Chondrocyte (in vitro differentiated cells): ENCODE results near the gene SMR3A. TPM values are rescaled to one million over a fixed set of nuclear protein-coding genes. Genes with fewer than 3 reads are reported as not detected.

Experiments
- DNase-seq: peaks from one replicate; pipeline ENCODE4 v3.0.0; 2021; ENCODE audit warnings: mixed read lengths, low spot score
- H3K27ac Mint-ChIP-seq: one replicate; pipeline ENCODE4 v1.8.0; 2021; ENCODE audit warnings: mild to moderate bottlenecking, moderate library complexity, mixed read lengths; ENCODE audit not compliant: unreplicated experiment
- H3K27me3 Mint-ChIP-seq: 2 replicates; pipeline ENCODE4 v1.8.0; 2021; ENCODE audit warnings: low read depth, mixed read lengths
- H3K36me3 Mint-ChIP-seq: 2 replicates; pipeline ENCODE4 v1.8.0; 2021; ENCODE audit warnings: low read depth, mixed read lengths
- H3K4me1 Mint-ChIP-seq: 2 replicates; pipeline ENCODE4 v1.8.0; 2021; ENCODE audit warnings: low read depth, mild to moderate bottlenecking, mixed read lengths
- H3K4me3 Mint-ChIP-seq: one replicate; pipeline ENCODE4 v1.8.0; 2021; ENCODE audit warnings: mild to moderate bottlenecking, moderate library complexity, mixed read lengths; ENCODE audit not compliant: unreplicated experiment
- H3K9me3 Mint-ChIP-seq: 2 replicates; pipeline ENCODE4 v1.8.0; 2021; ENCODE audit warnings: low read depth, mixed read lengths
- total RNA-seq: library from RNA; stranded (reverse); gene quantifications from 3 replicates; pipeline ENCODE4 v1.2.1, GENCODE V29; 2021
- TF ChIP-seq, protein P1 (sequence below): fragments of 200-600 bp; sonication (generic); IDR thresholded peaks from 2 replicates; pipeline ENCODE4 v1.5.0; 2021; ENCODE audit warnings: antibody characterized with exemption, mild to moderate bottlenecking, moderate library complexity

Gene SMR3A
- total RNA-seq, 1 donor from 2014 or later, result not detected

DNA sequence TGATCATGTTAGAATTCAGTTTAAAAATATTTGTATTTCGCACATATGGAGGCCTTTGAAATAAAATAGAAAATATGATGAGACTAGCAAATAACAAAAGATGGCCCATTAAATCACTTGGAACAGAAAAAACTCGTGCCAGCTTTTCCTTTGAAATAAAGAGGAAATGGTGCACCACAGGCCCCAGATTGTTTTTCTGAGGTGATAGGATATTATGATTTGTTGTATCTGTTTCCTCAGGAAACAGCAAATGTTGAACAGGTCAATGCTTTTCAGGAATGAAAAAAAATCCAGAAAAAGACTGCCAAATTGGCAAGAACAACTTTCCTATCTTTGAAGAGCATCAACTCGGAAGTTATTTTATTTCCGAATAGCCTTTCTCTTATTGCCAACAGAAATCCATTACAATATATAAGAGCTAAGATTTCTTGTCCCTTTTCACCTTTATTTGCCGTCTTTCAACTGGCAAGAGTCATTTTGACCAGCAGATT lies 22.2 kb downstream of the SMR3A start, which contains the start of gene SMR3B:
TSS of gene SMR3B (plus strand) at position 441 of the 491 bp plus-strand sequence. CDS start 1,380 bp downstream, outside the sequence.
- H3K27me3 Mint-ChIP-seq, result peaks cover 5% of the 10 kb centered on the region
- TF ChIP-seq, protein P1, sequence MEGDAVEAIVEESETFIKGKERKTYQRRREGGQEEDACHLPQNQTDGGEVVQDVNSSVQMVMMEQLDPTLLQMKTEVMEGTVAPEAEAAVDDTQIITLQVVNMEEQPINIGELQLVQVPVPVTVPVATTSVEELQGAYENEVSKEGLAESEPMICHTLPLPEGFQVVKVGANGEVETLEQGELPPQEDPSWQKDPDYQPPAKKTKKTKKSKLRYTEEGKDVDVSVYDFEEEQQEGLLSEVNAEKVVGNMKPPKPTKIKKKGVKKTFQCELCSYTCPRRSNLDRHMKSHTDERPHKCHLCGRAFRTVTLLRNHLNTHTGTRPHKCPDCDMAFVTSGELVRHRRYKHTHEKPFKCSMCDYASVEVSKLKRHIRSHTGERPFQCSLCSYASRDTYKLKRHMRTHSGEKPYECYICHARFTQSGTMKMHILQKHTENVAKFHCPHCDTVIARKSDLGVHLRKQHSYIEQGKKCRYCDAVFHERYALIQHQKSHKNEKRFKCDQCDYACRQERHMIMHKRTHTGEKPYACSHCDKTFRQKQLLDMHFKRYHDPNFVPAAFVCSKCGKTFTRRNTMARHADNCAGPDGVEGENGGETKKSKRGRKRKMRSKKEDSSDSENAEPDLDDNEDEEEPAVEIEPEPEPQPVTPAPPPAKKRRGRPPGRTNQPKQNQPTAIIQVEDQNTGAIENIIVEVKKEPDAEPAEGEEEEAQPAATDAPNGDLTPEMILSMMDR, result no peak
- no peaks in the 10 kb centered on the region for H3K36me3 Mint-ChIP-seq

DNA sequence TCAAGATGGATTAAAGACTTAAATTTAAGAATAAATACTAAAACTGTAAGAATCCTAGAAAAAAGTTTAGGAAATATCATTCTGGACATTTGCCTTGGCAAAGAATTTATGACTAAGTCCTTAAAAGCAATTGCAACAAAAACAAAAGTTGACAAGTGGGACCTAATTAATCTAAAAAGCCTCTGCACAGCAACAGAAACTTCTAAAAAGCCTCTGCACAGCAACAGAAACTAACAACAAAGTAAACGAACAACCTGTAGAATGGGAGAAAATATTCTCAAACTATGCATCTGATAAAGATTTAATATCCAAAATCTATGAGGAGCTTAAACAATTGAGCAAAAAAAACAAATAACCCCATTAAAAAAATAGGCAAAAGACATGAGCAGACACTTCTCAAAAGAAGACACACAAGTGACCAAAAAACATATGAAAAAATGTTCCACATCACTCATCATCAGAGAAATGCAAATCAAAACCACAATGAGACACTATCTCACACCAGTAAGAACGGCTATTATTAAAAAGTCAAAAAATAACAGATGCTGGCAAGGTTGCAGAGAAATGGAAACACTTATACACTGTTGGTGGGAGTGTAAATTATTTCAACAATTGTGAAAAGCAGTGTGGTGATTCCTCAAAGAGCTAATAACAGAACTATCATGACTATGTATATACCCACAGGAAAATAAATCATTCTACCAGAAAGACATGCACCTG lies 31.7 kb downstream of the SMR3A start:
- TF ChIP-seq, protein P1, result no peak
- Mint-ChIP-seq H3K4me1 (no peaks in the 10 kb centered on the region), H3K4me3 (no peak overlapping the region), H3K9me3 (no peaks in the 10 kb centered on the region), H3K36me3 (no peaks in the 10 kb centered on the region), H3K27me3 (peaks cover 5% of the 10 kb centered on the region), H3K27ac (no peak overlapping the region)
- no peak for DNase-seq

More for the DNA sequence above, 22.2 kb downstream of the SMR3A start, which contains the start of gene SMR3B:
- no peak within 1 kb of the TSS for H3K27ac Mint-ChIP-seq
- H3K4me1 Mint-ChIP-seq, result no peaks in the 10 kb centered on the region
- no peak for DNase-seq
- no peak within 1 kb of the TSS for H3K4me3 Mint-ChIP-seq
- H3K9me3 Mint-ChIP-seq, result no peaks in the 10 kb centered on the region

DNA sequence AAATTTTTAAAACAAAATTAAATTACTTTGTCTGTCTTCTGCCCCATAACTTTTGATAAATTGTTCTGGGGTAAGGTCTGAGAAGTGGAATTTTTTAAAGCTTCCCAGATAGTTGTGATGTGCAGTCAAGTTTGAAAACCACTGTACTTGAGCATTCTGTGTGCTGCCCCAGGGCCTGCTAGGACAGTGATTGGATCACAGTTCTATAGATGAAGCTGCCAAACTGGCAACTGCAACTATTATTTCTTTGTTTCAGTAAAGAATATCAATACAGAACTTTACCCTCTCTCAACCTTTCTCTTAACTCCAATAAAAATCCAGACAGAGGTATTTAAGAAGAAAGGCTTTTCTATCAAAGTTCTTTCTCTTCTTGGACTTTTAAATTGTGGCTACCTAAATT lies 37.0 kb downstream of the SMR3A start, which contains the start of gene OPRPN:
TSS of gene OPRPN (plus strand) at position 361 of the 400 bp plus-strand sequence. CDS start 1,346 bp downstream, outside the sequence.
- DNase-seq, result no peak
- TF ChIP-seq, protein P1, result no peak
- Mint-ChIP-seq H3K36me3 (no peaks in the 10 kb centered on the region), H3K27me3 (peaks cover 10% of the 10 kb centered on the region), H3K4me1 (no peaks in the 10 kb centered on the region), H3K9me3 (no peaks in the 10 kb centered on the region), H3K27ac (no peak within 1 kb of the TSS), H3K4me3 (no peak within 1 kb of the TSS)

DNA sequence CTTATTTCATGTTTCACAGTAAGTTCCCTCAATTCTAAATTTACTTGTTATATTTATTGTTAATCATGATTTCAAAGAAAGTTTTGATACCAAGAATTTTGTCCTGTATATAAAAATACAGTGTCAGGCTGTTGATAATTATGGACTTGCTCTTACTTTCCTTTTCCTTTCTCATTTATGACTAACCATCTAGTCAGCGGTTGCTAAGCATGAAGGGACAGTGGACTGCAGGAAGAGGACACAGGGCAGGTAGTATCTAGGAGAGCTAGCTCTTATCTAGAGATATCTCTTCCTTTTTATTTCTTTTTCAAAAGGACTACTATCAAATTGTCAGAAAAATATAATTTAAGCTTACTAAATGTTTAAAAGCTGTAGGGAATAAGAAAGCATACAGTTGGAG lies 38.8 kb downstream of the SMR3A start:
- TF ChIP-seq, protein P1, result no peak
- Mint-ChIP-seq H3K4me3 (no peak overlapping the region), H3K4me1 (no peaks in the 10 kb centered on the region), H3K36me3 (no peaks in the 10 kb centered on the region), H3K27ac (no peak overlapping the region), H3K9me3 (no peaks in the 10 kb centered on the region), H3K27me3 (peaks cover 14% of the 10 kb centered on the region)
- no peak for DNase-seq

DNA sequence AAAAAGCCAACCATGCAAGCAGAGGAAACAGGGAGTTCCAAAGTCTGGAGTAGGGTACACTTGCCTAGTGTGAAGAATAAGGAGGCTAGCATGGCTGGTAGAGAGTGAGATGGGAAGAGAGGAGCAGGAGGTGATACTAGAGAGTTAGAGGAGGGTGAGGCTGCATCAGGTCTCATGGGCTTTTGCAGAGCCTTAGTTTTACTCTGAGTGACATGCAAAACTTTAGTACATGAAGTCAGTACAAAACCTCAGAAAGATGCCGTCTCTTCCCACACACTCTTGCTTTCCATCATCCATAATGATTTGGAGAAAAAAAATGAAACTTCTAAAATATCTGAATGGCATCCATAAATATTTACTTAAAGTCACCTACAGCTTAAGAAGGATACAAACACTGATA lies 42.2 kb downstream of the SMR3A start:
- Mint-ChIP-seq H3K9me3 (no peaks in the 10 kb centered on the region), H3K27me3 (peaks cover 13% of the 10 kb centered on the region), H3K4me3 (no peak overlapping the region), H3K36me3 (no peaks in the 10 kb centered on the region), H3K4me1 (no peaks in the 10 kb centered on the region), H3K27ac (no peak overlapping the region)
- DNase-seq, result no peak
- TF ChIP-seq, protein P1, result no peak
